ENCODE results near the gene CEP85.
"Not testable (repeated sequence)": the region's sequence is repeated elsewhere in the genome, so short reads cannot be mapped to it uniquely, and the experiment has no call there.

The CEP85 gene

DNA sequence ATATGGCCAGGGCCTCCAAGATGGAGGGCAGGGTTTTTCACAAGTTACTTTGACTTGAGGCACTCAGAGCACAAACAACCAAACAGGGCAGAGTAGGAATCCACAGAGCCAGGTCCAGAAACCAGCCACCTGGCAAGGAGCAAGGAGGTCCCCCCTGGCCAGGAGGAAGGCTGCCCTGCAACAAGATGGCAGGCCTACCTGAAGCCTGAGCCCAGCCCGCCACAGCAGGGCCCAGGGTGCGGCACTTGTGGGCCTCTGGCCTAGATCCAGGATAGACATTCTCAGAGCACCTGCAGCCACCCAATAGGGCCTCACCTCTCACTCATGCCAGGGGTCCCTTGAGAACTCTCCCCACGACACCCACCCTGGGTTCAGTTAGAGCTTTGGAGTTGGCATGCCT lies 57.4 kb downstream of the CEP85 start:
- H3K27me3 ChIP-seq (ENCODE audit: control insufficient read depth in 1 of 2, insufficient read depth in 2 of 2, low read length in 2 of 2), result no peaks in the 10 kb centered on the region
- no peak overlapping the region for H3K9ac ChIP-seq (ENCODE audit: low read length in 2 of 2)
- H3K27ac ChIP-seq (ENCODE audit: low read length), result no peak overlapping the region
- no peaks in the 10 kb centered on the region for H3K9me3 ChIP-seq (ENCODE audit: control insufficient read depth in 2 of 2, low read length in 2 of 2)
- H3K36me3 ChIP-seq (ENCODE audit: control insufficient read depth in 2 of 2, insufficient read depth in 2 of 2, low read length in 2 of 2), result no peaks in the 10 kb centered on the region
- H3K4me1 ChIP-seq (ENCODE audit: control insufficient read depth, insufficient read depth, low read length), result peaks cover 9% of the 10 kb centered on the region
- H3K4me3 ChIP-seq (ENCODE audit: low read length in 2 of 2), result no peak overlapping the region

DNA sequence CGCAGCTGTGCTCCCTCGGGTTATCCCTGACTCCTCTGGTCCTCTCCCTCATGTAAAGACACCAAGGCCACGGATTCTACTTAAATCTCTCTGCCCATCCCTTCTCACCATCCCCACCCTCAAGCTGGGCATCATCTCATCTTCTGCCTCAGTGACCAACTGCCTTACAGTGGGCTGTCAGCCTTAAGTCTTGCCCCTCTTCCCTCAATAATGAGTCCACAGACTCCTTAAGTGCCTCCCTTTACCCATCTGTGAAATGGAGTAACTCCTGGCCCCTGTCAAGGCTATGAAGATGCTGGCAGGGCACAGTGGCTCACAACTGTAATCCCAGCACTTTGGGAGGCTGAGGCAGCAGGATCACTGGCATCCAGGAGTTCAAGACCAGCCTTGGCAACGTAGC lies 57.9 kb downstream of the CEP85 start:
- Histone ChIP-seq H3K4me1 (ENCODE audit: control insufficient read depth, insufficient read depth, low read length) (peaks cover 8% of the 10 kb centered on the region), H3K27me3 (ENCODE audit: control insufficient read depth in 1 of 2, insufficient read depth in 2 of 2, low read length in 2 of 2) (no peaks in the 10 kb centered on the region), H3K4me3 (ENCODE audit: low read length in 2 of 2) (no peak overlapping the region), H3K9ac (ENCODE audit: low read length in 2 of 2) (no peak overlapping the region), H3K9me3 (ENCODE audit: control insufficient read depth in 2 of 2, low read length in 2 of 2) (no peaks in the 10 kb centered on the region), H3K36me3 (ENCODE audit: control insufficient read depth in 2 of 2, insufficient read depth in 2 of 2, low read length in 2 of 2) (no peaks in the 10 kb centered on the region), H3K27ac (ENCODE audit: low read length) (no peak overlapping the region)

DNA sequence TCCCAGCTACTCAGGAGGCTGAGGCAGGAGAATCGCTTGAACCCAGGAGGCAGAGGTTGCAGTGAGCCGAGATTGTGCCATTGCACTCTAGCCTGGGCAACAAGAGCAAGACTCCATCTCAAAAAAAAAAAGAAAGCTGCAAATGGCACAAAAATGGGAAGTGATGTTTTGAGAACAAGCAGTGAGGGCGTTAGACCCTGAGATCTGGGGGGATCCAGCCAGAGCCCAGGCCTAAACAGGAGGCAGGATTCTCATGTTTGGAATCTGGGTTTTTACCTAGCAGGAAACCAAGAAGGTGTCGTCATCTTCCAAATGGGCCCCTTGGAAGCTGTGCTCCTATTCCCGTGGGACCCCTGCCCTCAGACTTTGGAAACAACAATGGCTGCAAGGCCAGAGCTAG lies 58.7 kb downstream of the CEP85 start:
- not testable (repeated sequence) for H3K4me1 ChIP-seq (ENCODE audit: control insufficient read depth, insufficient read depth, low read length); H3K27me3 ChIP-seq (ENCODE audit: control insufficient read depth in 1 of 2, insufficient read depth in 2 of 2, low read length in 2 of 2); H3K9ac ChIP-seq (ENCODE audit: low read length in 2 of 2); H3K9me3 ChIP-seq (ENCODE audit: control insufficient read depth in 2 of 2, low read length in 2 of 2); H3K36me3 ChIP-seq (ENCODE audit: control insufficient read depth in 2 of 2, insufficient read depth in 2 of 2, low read length in 2 of 2); H3K4me3 ChIP-seq (ENCODE audit: low read length in 2 of 2); H3K27ac ChIP-seq (ENCODE audit: low read length)

DNA sequence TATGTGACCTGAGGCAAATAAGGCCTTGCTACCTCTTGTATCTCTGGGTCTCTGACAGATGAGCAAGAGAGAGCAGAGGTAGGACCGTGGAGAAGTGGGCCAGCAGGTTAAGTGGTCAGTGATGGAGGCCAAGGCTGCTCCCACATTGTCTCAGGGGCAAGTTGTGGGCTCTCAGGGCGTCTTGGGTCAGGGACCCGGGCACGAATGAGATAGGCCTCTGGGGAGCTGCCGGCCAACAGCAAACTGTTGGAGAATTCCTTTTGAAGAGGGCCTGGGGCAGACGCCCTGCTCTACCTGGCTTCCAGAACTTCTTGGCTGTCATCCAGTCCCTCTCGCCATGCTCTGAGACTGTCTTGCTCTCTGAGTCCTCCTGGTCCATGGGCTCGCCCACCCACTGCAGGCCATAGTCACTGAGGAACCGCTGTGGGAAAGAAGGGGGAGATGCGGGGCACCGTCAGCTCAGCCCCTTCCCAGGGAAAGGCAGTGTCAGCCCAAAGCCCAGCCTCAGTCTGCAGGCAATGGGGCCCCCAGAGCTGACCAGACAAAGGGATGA lies 60.0 kb downstream of the CEP85 start:
- H3K9ac ChIP-seq (ENCODE audit: low read length in 2 of 2), result no peak overlapping the region
- no peaks in the 10 kb centered on the region for H3K9me3 ChIP-seq (ENCODE audit: control insufficient read depth in 2 of 2, low read length in 2 of 2)
- no peak overlapping the region for H3K27ac ChIP-seq (ENCODE audit: low read length)
- H3K36me3 ChIP-seq (ENCODE audit: control insufficient read depth in 2 of 2, insufficient read depth in 2 of 2, low read length in 2 of 2), result no peaks in the 10 kb centered on the region
- H3K4me1 ChIP-seq (ENCODE audit: control insufficient read depth, insufficient read depth, low read length), result peaks cover 5% of the 10 kb centered on the region
- no peaks in the 10 kb centered on the region for H3K27me3 ChIP-seq (ENCODE audit: control insufficient read depth in 1 of 2, insufficient read depth in 2 of 2, low read length in 2 of 2)
- no peak overlapping the region for H3K4me3 ChIP-seq (ENCODE audit: low read length in 2 of 2)

- no peaks in the 10 kb centered on the region for H3K4me1 ChIP-seq (ENCODE audit: control insufficient read depth, insufficient read depth, low read length)
- no peaks in the 10 kb centered on the region for H3K36me3 ChIP-seq (ENCODE audit: control insufficient read depth in 2 of 2, insufficient read depth in 2 of 2, low read length in 2 of 2)
These were observed 61.5 kb downstream of the CEP85 start for GRCh38 chr1:26295194-26296138.

DNA sequence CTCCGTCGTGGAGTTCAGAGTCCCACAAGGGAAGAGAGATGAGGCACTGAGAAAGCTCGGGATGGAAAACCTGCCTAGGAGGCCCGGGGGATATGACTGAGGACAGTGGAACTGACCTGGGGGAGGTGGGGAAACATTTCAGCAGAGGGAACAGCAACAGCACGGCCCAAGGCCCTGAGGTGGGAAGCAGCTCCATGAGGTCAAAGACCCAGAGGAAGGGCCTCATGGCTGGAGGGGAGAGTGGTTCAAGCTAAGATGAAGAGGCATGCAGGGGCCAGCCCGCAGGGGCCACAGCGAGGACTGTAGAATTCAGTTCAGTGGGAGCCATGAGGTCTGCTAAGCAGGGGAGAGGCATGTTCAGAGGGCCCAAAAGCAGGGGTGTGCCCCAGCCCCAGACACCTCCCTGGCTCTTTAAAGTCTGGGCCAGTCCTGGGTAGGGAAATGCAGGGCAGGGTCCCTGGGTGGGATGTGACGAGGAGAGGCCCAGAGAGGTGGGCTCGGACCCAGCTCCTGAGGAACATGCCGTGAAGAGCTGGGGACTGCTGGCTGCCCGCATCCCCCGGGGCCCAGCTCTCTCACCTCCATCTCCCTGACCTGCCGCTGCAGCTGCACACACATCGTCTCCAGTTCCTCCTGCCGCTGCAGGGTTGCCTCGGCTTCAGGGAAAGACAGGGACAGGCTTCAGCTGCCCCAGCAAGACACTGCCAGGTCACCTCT lies 62.5 kb downstream of the CEP85 start:
- no peaks in the 10 kb centered on the region for H3K9me3 ChIP-seq (ENCODE audit: control insufficient read depth in 2 of 2, low read length in 2 of 2)
- no peaks in the 10 kb centered on the region for H3K4me1 ChIP-seq (ENCODE audit: control insufficient read depth, insufficient read depth, low read length)

More at GRCh38 chr1:26295194-26296138, 61.5 kb downstream of the CEP85 start:
- Histone ChIP-seq H3K9ac (ENCODE audit: low read length in 2 of 2) (no peak overlapping the region), H3K4me3 (ENCODE audit: low read length in 2 of 2) (no peak overlapping the region), H3K27me3 (ENCODE audit: control insufficient read depth in 1 of 2, insufficient read depth in 2 of 2, low read length in 2 of 2) (no peaks in the 10 kb centered on the region), H3K9me3 (ENCODE audit: control insufficient read depth in 2 of 2, low read length in 2 of 2) (no peaks in the 10 kb centered on the region), H3K27ac (ENCODE audit: low read length) (no peak overlapping the region)

GRCh38 chr1:26297057-26297790 lies 63.2 kb downstream of the CEP85 start:
- Histone ChIP-seq H3K27me3 (ENCODE audit: control insufficient read depth in 1 of 2, insufficient read depth in 2 of 2, low read length in 2 of 2) (no peaks in the 10 kb centered on the region), H3K36me3 (ENCODE audit: control insufficient read depth in 2 of 2, insufficient read depth in 2 of 2, low read length in 2 of 2) (no peaks in the 10 kb centered on the region), H3K9ac (ENCODE audit: low read length in 2 of 2) (no peak overlapping the region), H3K9me3 (ENCODE audit: control insufficient read depth in 2 of 2, low read length in 2 of 2) (no peaks in the 10 kb centered on the region), H3K4me1 (ENCODE audit: control insufficient read depth, insufficient read depth, low read length) (no peaks in the 10 kb centered on the region), H3K27ac (ENCODE audit: low read length) (no peak overlapping the region), H3K4me3 (ENCODE audit: low read length in 2 of 2) (no peak overlapping the region)

More for the DNA sequence above, 62.5 kb downstream of the CEP85 start:
- no peaks in the 10 kb centered on the region for H3K36me3 ChIP-seq (ENCODE audit: control insufficient read depth in 2 of 2, insufficient read depth in 2 of 2, low read length in 2 of 2)
- H3K9ac ChIP-seq (ENCODE audit: low read length in 2 of 2), result no peak overlapping the region
- no peak overlapping the region for H3K4me3 ChIP-seq (ENCODE audit: low read length in 2 of 2)
- H3K27ac ChIP-seq (ENCODE audit: low read length), result no peak overlapping the region
- H3K27me3 ChIP-seq (ENCODE audit: control insufficient read depth in 1 of 2, insufficient read depth in 2 of 2, low read length in 2 of 2), result no peaks in the 10 kb centered on the region

DNA sequence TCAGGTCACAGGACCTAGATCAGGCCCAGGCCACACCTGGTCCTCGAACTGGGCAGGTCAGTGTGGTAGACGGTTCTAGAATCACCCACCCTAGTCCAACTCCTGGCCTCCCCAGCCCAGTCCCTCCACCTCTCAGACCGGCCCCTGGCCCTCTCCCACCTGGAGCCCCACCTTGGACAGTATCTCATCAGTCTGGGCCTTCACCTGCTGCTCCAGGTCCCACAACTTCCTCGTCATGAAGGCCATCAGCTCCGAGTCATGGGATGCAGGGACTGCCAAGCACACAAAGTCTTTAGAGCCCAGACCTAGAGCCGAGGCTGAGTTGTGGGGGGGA lies 63.8 kb downstream of the CEP85 start:
- no peak overlapping the region for H3K27ac ChIP-seq (ENCODE audit: low read length)
- no peaks in the 10 kb centered on the region for H3K27me3 ChIP-seq (ENCODE audit: control insufficient read depth in 1 of 2, insufficient read depth in 2 of 2, low read length in 2 of 2)
- H3K4me1 ChIP-seq (ENCODE audit: control insufficient read depth, insufficient read depth, low read length), result no peaks in the 10 kb centered on the region
- H3K9ac ChIP-seq (ENCODE audit: low read length in 2 of 2), result no peak overlapping the region
- no peaks in the 10 kb centered on the region for H3K36me3 ChIP-seq (ENCODE audit: control insufficient read depth in 2 of 2, insufficient read depth in 2 of 2, low read length in 2 of 2)
- H3K9me3 ChIP-seq (ENCODE audit: control insufficient read depth in 2 of 2, low read length in 2 of 2), result no peaks in the 10 kb centered on the region
- H3K4me3 ChIP-seq (ENCODE audit: low read length in 2 of 2), result no peak overlapping the region

GRCh38 chr1:26300578-26301275 lies 66.7 kb downstream of the CEP85 start:
- no peaks in the 10 kb centered on the region for H3K36me3 ChIP-seq (ENCODE audit: control insufficient read depth in 2 of 2, insufficient read depth in 2 of 2, low read length in 2 of 2)
- no peak overlapping the region for H3K27ac ChIP-seq (ENCODE audit: low read length)
- H3K4me3 ChIP-seq (ENCODE audit: low read length in 2 of 2), result no peak overlapping the region
- H3K9me3 ChIP-seq (ENCODE audit: control insufficient read depth in 2 of 2, low read length in 2 of 2), result no peaks in the 10 kb centered on the region
- H3K4me1 ChIP-seq (ENCODE audit: control insufficient read depth, insufficient read depth, low read length), result peaks cover 3% of the 10 kb centered on the region
- H3K9ac ChIP-seq (ENCODE audit: low read length in 2 of 2), result no peak overlapping the region
- H3K27me3 ChIP-seq (ENCODE audit: control insufficient read depth in 1 of 2, insufficient read depth in 2 of 2, low read length in 2 of 2), result no peaks in the 10 kb centered on the region

DNA sequence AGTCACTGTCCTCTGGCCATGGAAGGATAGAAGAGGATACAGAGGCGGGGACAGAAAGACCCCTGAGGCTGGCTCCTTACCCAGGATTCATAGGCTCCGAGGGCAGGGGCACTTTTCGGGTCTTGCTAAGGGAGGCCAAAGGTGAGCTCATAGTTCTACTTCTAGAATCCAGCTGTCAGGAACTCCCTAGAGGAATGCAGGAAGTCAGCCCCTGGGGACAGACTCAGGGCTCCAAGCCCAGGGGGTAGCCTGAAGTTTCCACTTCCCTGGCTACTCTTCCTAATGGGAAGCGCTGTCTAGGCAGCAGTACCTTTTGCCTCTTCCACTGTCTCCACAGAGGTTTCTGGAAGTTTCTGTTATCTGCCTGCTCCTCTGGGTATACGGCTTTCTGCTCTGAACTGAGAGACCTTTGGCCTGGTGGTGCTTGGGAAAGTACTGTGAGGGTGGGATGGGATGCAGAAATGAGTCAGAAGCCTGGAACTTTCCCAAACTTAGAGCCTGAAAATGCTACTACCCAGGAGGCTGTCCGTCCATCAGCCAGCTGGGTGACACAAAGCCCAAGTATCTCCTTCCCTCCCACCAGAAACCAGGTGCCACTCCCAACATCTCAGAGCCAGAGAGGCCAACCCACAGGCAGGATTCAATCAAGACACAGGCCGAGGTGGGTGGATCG lies 68.9 kb downstream of the CEP85 start:
- H3K4me3 ChIP-seq (ENCODE audit: low read length in 2 of 2), result no peak overlapping the region
- H3K27me3 ChIP-seq (ENCODE audit: control insufficient read depth in 1 of 2, insufficient read depth in 2 of 2, low read length in 2 of 2), result no peaks in the 10 kb centered on the region
- H3K9me3 ChIP-seq (ENCODE audit: control insufficient read depth in 2 of 2, low read length in 2 of 2), result no peaks in the 10 kb centered on the region
- H3K9ac ChIP-seq (ENCODE audit: low read length in 2 of 2), result no peak overlapping the region
- no peaks in the 10 kb centered on the region for H3K36me3 ChIP-seq (ENCODE audit: control insufficient read depth in 2 of 2, insufficient read depth in 2 of 2, low read length in 2 of 2)
- no peak overlapping the region for H3K27ac ChIP-seq (ENCODE audit: low read length)
- peaks cover 11% of the 10 kb centered on the region for H3K4me1 ChIP-seq (ENCODE audit: control insufficient read depth, insufficient read depth, low read length)
